Amygdala (tissue), 56 donors: ENCODE data around the gene DHX8.
"Not testable (repeated sequence)": the region's sequence is repeated elsewhere in the genome, so short reads cannot be mapped to it uniquely, and the experiment has no call there.

ENCODE experiments used
- DNase-seq, 56 donors: peaks; one replicate each; lab custom pipeline; 2025; lab: John Stamatoyannopoulos, UW

The DHX8 gene

DNA sequence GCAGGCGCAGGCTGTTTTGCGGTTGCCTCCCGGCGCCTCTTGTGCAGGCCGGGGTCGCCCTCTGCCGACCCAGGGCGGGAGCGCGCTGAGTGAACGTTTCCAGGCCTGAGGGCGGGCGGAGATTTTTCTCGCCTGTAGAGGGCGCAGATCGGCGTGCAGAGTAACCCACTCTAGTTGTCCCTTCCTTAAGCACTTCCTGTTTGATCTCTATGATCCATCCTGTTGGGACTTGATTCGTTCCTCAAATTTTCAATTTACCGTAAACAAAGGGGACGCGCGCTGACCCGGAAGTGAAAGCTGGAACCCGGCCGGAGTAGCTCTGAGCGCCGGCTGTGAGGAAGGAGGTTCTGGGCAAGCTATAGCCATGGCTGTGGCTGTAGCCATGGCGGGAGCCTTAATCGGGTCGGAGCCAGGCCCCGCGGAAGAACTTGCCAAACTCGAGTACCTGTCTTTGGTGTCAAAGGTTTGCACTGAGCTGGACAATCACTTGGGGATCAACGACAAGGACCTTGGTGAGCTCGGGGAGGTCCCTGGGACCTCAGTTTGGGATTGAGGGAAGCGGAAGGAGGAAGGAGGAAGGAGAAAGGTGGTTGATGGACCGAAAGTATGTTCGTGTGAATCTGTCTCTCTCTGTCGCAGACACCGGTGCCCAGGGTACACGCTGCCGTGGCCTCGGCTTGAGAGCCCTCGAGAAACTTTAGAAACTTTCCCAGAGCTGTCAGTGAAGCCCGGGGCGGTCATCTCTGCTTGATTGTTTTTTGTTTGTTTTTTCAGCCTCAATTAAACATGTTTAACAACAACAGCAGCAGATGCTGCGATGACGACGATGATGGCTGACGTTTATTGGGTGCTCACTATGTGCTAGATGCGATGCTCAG is at the start of gene DHX8:
Gene DHX8 (plus strand): TSS at position 302 of the 878 bp plus-strand sequence. CDS start 63 bp downstream, at position 365.
- DNase-seq = peak; percentile 77 to 100 (median 96)

DNA sequence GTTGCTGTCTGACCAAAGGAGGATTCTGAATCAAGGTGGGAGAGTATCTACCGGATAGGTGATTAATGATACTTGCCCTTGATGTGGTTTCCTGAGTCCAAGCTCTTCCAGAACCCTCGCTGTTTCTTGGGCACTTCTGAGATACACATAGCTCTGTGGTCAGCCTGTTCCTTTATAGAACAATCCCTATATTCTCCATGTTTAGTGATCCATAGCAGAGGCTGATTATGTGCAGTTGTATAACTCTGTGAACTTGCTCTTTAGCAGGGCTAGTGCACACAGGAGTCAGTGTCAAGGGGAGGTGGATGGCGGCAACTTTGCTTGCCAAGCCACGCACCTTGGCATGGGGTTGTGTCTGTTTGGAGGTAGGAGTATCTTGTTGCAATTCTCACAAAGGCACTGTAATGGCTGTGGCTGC is 48.9 kb upstream of the DHX8 start:
- DNase-seq = no peak

DNA sequence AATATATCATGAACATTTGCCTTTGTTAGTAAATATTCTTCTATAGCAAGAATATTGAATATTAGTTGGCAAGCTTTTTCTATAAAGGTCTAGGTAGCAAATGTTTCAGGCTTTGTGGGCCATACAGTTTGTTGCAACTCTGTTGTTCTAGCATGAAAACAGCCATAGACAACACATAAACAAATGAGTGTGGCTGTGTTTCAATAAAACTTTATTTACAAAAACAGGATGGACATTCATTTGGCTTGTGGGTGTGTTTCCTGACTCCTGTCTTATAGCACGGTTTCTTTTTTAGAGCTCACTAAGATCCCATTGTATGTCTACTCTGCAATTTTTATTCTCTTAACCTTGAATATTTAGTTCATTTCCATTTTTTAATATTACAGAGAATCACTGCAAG is 46.0 kb upstream of the DHX8 start:
- no peak for DNase-seq

DNA sequence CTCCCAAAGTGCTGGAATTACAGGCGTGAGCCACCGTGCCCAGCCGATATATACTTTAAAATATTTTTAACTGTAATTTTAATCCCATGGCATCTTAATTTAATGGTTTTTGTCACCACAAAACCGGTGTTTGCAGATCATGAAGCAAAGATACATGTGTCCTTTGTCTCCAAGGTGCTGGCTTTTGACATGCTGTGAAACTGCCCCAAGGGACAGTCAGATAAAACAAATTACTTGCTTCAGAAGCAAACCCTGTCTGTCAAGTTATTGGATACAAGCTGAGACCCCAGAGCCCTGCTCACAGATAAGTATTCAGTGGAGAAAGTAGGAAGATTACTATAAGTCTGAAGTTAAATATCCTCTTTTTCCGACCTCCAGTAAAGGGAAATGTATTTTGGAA is 45.1 kb upstream of the DHX8 start:
- no peak for DNase-seq

DNA sequence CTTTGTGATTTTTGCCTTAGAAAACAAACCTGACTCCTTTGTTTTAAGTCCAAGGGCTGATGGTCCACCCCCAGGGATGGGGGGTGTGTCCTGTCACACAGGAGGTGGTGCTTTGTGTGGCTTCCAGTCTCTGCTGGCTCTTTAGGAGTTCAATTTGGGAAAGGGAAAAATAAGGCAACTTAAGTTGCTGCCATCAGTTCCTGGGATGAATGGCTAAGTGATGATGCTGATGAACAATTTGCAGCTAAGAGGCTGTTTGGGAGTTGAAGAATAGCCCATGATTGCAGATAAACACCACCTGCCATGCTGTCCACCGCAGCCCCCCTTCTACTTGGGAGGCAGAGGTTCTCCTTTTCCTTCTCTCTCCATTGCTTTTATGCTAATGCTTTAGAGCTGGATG is 44.7 kb upstream of the DHX8 start:
- peak in 1 of 56 donors; percentile 6 for DNase-seq

DNA sequence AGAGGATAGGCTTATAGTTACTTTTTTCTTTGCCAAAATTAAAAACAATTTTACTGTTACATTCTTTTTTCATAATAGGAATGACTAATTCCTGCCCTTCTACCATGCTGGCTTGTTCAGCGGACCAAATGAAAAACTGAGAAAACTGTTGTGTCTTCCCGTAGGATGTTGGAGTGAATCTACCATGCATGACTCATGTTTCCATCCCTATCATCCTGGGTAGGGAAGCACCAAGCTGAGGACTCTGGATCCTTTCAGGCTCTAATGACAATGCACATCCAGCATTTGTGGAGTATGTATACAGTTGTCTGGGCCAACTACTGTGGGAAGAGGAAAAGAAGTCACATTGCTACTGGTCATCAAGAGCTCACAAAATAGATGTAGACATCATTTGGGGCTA is 41.1 kb upstream of the DHX8 start:
- DNase-seq = peak in 1 of 56 donors; percentile 25

DNA sequence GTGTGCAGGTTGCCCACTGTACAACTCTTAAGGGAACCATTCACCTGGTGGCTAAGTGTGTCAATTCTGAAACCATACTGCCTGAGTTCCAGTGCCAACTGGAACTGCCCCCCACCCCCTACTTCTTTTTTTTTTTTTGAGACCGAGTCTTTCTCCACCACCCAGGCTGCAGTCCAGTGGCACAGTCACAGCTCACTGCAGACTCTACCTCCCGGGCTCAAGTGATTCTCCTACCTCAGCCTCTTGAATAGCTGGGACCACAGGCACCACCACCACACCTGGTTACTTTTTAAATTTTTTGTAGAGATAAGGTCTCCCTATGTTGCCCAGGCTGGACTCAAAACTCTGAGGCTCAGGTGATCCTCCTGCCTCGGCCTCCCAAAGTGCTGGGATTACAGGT is 40.4 kb upstream of the DHX8 start:
- DNase-seq = no peak

DNA sequence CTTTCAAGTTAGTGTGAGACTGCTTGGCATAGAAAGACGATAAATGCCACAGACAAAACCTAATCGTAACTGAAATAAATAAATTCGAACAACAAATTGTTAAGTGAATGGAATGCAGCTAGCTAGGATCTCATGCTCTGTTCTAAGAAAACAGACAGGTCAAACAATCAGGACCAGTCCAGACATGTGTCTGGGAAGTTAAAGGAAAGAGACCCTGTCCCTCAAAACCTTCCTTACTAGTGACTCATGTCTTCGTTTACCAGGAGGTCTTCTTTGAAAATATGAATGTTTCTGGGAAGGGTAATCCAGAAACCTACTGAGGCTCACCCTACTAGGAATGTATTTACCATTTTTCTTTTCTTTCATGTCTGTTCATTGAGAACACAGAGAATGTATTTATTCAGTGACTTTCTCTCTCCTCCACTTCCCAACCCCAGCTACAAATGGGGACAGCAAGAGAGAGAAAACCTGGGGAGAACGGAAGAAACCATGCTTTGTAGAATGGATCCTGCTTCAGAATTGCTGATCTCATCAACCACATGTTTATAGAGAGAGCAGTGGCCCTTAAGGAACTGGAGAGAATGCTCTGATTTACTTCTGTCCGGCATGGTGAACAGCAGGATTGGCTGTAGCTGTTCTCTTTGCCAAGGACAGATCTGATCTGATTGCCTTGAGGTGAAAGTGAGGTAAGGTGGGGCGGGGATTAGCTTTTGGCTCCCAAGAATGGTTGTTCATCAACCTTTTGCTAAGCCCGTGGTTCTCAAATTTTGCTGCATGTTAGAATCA is 39.4 kb upstream of the DHX8 start:
- DNase-seq = no peak

DNA sequence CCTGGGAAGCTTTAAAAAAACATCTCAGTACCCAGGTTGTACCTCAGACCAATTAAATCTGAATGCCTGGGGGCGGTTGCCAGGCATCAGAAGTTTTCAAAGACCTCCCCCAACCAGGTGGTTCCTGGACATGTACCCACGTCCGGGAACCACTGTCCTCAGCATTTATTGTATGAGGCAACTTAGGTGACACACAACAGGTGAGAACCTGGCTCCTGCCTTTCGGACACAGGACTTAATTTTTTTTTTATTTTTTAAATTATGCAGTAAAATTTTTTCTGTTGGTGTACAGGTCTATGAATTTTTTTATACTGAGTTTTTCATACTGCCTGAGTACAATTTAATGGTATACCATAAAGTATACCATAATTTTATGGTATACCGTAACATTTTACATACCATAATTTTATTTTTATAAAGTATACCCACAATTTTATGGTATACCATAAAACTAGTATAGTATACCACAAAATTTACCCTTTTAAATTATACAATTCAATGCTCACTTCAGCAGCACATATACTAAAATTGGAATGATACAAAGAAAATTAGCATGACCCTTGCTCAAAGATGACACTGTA is 38.7 kb upstream of the DHX8 start:
- DNase-seq = no peak

DNA sequence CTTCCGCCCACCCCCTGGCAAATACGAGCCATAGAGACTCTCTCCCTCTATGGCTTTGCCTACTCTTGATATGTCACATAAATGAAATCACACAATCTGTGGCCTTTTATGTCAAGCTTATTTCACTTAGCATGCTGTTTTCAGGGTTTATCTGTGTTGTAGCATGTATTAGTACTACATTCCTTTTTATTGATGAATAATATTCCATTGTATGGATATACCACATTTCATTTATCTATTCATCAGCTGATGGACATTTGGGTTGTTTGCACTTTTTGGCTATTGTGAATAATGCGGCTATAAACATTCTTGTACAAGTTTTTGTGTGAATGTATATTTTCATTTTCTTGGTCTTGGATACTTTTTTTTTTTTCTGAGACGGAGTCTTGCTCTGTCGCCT is 37.0 kb upstream of the DHX8 start:
- DNase-seq = no peak

DNA sequence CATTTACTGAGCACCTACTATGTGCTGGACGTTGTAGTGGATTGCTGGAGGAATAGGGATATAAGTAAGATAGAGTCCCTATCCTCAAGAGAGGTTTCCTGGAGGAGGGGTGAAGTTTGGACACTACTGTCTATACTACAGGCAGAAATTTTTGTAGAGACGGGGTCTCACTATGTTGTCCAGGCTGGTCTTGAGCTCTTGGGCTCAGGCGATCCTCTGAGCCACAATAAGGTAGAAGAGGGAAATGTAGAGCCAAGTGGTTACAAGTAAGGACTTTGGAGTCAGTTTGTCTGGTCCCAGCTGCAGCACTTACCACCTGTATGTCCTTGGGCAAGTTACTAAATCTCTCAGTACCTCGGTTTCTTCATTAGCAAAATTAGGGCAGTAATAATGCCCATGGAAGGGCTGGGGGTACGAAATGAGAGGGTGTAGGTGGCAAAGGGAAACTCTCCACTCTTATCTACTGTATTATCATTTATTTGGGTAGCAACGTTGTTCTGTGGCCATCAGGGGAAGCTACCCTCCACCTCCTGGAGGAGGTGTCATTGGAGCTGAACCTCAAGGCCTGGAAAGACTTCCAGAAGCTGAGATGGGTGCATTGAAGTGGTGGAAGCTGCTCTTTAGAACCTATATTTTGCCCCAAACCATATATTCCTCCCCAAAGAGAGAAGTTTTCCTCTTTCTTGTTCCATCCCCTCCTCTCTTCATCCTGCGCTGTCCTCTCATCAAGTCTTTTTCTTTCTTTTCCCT is 34.9 kb upstream of the DHX8 start:
- DNase-seq = no peak

DNA sequence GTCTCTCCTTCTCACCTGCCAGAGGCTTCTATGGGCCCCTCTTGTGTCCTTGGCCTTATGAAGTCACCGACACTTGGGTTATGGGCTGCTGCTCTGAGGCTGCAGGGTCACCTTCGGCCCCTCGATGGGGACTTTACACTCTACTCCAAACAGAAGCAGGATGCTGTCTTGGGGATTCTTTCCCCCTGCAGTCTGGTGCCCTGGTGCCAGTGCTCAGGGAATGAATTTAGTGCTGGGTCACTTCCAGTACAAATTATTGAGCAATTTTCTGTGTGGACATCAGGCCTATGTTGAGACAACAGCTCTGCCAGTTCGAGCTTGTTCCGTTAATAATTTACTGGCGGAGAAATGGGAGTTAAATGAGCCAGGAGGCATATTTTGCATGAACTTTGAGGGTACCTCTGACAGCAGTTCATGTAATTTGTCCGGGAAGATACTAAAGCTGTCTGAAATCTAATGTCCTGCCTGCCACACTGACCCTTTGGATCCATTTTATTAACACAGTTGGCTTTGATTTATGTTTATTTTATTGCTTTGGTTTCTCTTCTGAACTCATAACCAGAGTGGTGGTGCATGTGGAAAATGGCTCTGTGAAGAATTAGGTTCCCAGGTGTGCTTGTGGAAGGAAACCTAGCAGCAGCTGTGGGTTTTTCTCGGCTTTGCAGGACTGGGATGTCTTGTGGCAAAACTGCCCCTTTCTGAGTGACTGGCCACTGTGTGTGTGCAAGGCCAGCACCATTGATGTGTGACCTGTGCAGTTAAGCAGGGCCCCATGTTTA is 34.1 kb upstream of the DHX8 start:
- no peak for DNase-seq

DNA sequence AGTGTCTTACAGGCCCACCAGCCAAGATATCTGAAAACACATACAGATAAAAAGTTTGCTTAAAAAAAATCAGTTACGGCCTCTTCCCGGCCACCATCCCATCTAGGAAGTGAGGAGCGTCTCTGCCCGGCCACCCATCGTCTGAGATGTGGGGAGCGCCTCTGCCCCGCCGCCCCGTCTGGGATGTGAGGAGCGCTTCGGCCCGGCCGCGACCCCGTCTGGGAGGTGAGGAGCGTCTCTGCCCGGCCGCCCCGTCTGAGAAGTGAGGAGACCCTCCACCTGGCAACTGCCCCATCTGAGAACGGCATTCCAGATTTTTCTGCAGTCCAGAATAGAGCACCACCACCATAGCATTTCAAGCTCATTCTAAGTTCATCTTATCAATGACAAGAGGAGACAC is 33.0 kb upstream of the DHX8 start:
- not testable (repeated sequence) for DNase-seq

DNA sequence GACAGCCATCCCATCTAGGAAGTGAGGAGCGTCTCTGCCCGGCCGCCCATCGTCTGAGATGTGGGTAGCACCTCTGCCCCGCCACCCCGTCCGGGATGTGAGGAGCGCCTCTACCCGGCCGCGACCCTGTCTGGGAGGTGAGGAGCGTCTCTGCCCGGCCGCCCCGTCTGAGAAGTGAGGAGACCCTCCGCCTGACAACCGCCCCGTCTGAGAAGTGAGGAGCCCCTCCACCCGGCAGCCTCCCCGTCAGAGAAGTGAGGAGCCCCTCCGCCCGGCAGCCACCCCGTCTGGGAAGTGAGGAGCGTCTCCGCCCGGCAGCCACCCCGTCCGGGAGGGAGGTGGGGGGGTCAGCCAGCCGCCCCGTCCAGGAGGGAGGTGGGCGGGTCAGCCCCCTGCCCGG is 32.0 kb upstream of the DHX8 start:
- DNase-seq = not testable (repeated sequence)

DNA sequence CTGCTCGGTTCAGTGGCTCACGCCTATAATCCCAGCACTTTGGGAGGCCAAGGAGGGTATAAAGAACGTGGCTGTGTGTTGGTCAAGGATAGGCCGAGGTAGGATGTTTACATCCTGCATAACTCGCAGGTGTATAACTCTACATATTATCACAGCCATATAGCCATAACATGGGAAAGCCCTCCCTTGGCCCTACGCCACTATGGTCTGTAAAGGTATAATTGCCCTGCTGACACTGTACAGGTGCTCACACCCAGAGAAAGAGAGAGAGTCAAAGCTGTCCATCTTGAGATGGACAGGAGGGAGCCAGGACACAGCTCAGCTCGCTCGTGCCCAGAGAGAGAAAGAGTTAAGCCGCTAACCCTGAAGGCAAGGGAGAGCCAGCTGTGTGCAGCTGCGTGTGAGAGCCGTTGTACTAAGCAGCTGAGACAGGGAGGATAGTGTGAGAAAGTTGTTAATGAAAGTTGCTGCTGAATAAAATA is 30.4 kb upstream of the DHX8 start:
- DNase-seq = no peak

DNA sequence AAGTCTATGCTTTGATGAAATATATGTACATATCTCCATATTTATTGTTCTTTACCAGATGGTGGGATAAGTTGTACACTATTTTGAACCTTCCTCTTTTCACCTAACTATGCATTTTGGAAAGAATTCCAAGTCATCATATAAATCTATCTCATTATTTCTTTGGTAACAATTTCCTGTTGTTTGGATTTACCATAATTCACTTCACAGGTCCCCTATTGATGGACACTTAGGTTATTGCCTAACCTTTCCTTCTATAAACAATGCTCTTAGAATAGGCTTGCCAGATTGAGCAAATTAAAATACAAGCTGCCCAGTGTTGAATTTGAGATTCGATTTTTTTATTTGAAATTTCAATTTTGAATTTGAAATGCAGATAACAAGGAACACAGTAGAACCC is 28.9 kb upstream of the DHX8 start:
- no peak for DNase-seq

DNA sequence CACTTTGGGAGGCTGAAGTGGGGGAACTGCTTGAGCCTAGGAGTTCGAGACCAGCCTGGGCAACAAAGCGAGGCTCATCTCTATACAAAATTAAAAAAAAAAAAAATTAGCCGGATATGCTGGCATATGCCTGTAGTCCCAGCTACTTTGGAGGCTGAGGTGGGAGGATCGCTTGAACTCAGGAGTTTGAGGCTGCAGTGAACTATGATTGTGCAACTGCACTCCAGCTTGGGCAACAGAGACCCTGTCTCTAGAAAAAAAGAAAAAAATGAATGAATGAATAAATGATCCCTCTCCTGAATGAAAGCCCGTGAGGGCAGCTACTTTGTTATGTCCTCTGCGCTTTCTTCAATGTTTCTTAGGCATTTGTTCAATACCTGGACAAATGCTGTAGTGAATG is 27.7 kb upstream of the DHX8 start:
- no peak for DNase-seq

DNA sequence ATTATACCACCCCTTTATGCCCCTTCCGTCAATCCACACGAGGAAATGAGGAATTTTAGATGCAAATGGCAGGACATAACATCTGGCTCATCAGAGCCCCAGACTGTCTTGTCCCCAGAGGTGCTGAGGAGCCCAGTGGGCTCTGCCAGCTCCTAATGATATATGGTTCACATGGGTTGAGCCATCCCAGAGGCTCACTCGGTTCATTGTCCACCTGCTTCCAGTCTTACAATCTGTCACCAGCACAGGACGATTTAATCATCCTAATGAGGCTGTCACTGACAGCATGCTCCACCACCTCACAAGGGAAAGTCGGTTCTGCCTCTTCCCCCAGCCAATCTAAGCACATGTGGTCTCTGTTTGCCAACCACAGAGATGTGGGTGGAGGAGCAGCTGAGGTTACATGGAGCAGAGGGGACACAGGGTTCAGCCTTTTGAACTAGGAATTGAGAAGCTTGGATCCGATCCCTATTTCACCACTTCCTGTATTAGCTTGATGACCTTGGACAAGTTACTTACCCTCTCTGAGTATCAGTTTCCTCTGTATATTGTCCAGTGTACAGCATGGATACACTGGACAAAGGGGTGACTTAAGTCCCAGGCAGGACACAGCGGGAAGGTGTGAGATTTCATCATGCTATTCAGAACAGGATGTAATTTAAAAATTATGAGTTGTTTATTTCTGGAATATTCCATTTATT is 27.0 kb upstream of the DHX8 start:
- DNase-seq = no peak

DNA sequence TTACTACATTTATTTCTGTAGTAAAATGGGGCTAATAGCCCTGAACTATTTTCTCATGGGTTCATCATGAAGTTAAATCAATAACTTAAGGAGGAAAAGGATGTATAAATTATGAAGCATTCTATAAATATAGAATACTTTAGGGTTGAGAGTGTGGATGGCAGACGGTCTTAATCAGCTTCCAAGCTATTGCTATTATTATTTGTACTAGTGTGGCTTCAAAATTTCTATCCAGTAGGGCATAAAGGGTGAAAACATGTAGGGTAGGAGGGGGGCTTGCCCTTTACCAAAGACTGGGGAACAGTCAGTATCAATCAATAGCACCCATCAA is 26.4 kb upstream of the DHX8 start:
- DNase-seq = no peak
